Endothelial cell of umbilical vein (primary cell): Measurements from ENCODE around the gene QSOX2. TPM values are rescaled to one million over a fixed set of nuclear protein-coding genes. Genes with fewer than 3 reads are reported as not detected.

Source experiments
- BruUV-seq: library from RNA; stranded (reverse); fragments of 400-500 nt; replicated peaks from 2 replicates; lab custom pipeline; 2021; lab: Mats Ljungman, UMichigan
- CTCF ChIA-PET: fragments of 300-600, 350-600 bp; sonication (Branson Sonifier 250); formaldehyde crosslinking; loops from one replicate; lab custom pipeline; 2021; ENCODE audit warnings: antibody characterized with exemption, inconsistent platforms; lab: Charles Lee
- POLR2A ChIA-PET: fragments of 300-600, 350-600 bp; sonication (Branson Sonifier 250); formaldehyde crosslinking; loops from one replicate; lab custom pipeline; 2021; ENCODE audit warnings: antibody characterized with exemption, inconsistent platforms; lab: Charles Lee
- DNase-seq: peaks from one replicate; pipeline ENCODE4 v3.0.0-alpha.2; 2011; ENCODE audit warnings: low read depth, low spot score
- FAIRE-seq: peaks from 2 replicates; lab custom pipeline; 2011; peaks lifted over from hg19 to GRCh38; lab: Jason Lieb, UNC
- H2AFZ ChIP-seq: 2 replicates; pipeline ENCODE4 v1.6.0; 2012; ENCODE audit warnings: low read depth, low read length, control low read depth, inconsistent platforms
- H3K27ac ChIP-seq: 2 replicates; pipeline ENCODE4 v1.5.1; 2011; ENCODE audit warnings: low read depth, mild to moderate bottlenecking, control low read depth, low read length, moderate library complexity; ENCODE audit not compliant: insufficient read depth
- H3K27me3 ChIP-seq, 2 experiments: 2 replicates each; pipeline versions ENCODE4 v1.6.0 to v1.6.1; 2011; ENCODE audit warnings: low read length in 2 of 2, mixed read lengths in 1 of 2; ENCODE audit not compliant: control insufficient read depth in 2 of 2, insufficient read depth in 2 of 2
- H3K36me3 ChIP-seq, 2 experiments: 2 replicates in 1 of 2; 3 replicates in 1 of 2; pipeline ENCODE4 v1.5.1; 2011; ENCODE audit warnings: low read length in 2 of 2, mild to moderate bottlenecking in 1 of 2, moderate library complexity in 1 of 2; ENCODE audit not compliant: control insufficient read depth in 2 of 2, insufficient read depth in 2 of 2; ENCODE audit errors: extremely low read depth in 1 of 2
- H3K4me1 ChIP-seq: 3 replicates; pipeline ENCODE4 v1.5.1; 2011; ENCODE audit warnings: mild to moderate bottlenecking, low read length; ENCODE audit not compliant: control insufficient read depth, insufficient read depth; ENCODE audit errors: extremely low read depth
- H3K4me2 ChIP-seq: 2 replicates; pipeline ENCODE4 v1.6.1; 2011; ENCODE audit warnings: low read length, control low read depth, mixed read lengths; ENCODE audit not compliant: insufficient read depth
- H3K4me3 ChIP-seq, 3 experiments: fragments of 200-600 bp in 1 of 3; sonication (generic), shearing (Covaris generic) in 1 of 3; replicated peaks in 1 of 3; 2 replicates each; pipeline ENCODE4 v1.5.1; 2011 to 2016; ENCODE audit warnings: control low read depth in 3 of 3, low read length in 3 of 3, mild to moderate bottlenecking in 2 of 3, inconsistent platforms in 1 of 3, low read depth in 1 of 3, moderate library complexity in 1 of 3; ENCODE audit not compliant: insufficient read depth in 1 of 3
- H3K79me2 ChIP-seq: 2 replicates; pipeline ENCODE4 v1.6.0; 2012; ENCODE audit warnings: low read length, inconsistent platforms; ENCODE audit not compliant: control insufficient read depth, insufficient read depth
- H3K9ac ChIP-seq: replicated peaks from 2 replicates; pipeline ENCODE3; 2011; ENCODE audit warnings: low read length, control low read depth; ENCODE audit not compliant: insufficient read depth; ENCODE audit errors: extremely low read depth
- H3K9me1 ChIP-seq: replicated peaks from 3 replicates; pipeline ENCODE4 v1.6.0; 2011; ENCODE audit warnings: mild to moderate bottlenecking, low read length; ENCODE audit not compliant: control insufficient read depth, insufficient read depth; ENCODE audit errors: extremely low read depth
- H3K9me3 ChIP-seq: replicated peaks from 2 replicates; pipeline ENCODE4 v1.5.1; 2012; ENCODE audit warnings: low read length, inconsistent platforms; ENCODE audit not compliant: control insufficient read depth, insufficient read depth
- H4K20me1 ChIP-seq: replicated peaks from 2 replicates; pipeline ENCODE3; 2011; ENCODE audit warnings: mild to moderate bottlenecking, low read length; ENCODE audit not compliant: control insufficient read depth, insufficient read depth; ENCODE audit errors: extremely low read depth
- EZH2 ChIP-seq: IDR thresholded peaks from 2 replicates; pipeline ENCODE4 v1.6.1; 2012; ENCODE audit warnings: borderline replicate concordance, low read depth, mild to moderate bottlenecking, moderate library complexity, low read length, inconsistent platforms; ENCODE audit not compliant: severe bottlenecking
- FOS ChIP-seq: IDR thresholded peaks from 2 replicates; pipeline ENCODE4 v1.6.1; 2011; ENCODE audit warnings: mild to moderate bottlenecking, low read length, moderate library complexity, borderline replicate concordance; ENCODE audit not compliant: insufficient read depth
- GATA2 ChIP-seq: IDR thresholded peaks from 2 replicates; pipeline ENCODE4 v1.7.0; 2011; ENCODE audit warnings: low read depth, mild to moderate bottlenecking, moderate library complexity, mixed read lengths, low read length; ENCODE audit not compliant: insufficient read length, insufficient read depth
- JUN ChIP-seq: IDR thresholded peaks from 2 replicates; pipeline ENCODE4 v1.6.1; 2011; ENCODE audit warnings: borderline replicate concordance, low read depth; ENCODE audit not compliant: insufficient read length, insufficient read depth
- MYC ChIP-seq: IDR thresholded peaks from one replicate; pipeline ENCODE4 v1.6.1; 2011; ENCODE audit warnings: mild to moderate bottlenecking, low read depth, low read length
- POLR2A ChIP-seq: IDR thresholded peaks from 2 replicates; pipeline ENCODE4 v1.6.1; 2012; ENCODE audit warnings: low read depth, mild to moderate bottlenecking, control low read depth, low read length
- POLR2AphosphoS5 ChIP-seq: IDR thresholded peaks from 2 replicates; pipeline ENCODE4 v1.6.1; 2012; ENCODE audit warnings: low read depth, mild to moderate bottlenecking, control low read depth, low read length, moderate library complexity; ENCODE audit not compliant: insufficient read depth
- dilution Hi-C: fragments of 300-500 bp; cut with MboI; formaldehyde crosslinking; loops from one replicate; pipeline ENCODE4 v1.15.0; 2019; ENCODE audit warnings: low sequenced_read_pairs; ENCODE audit not compliant: extremely low pct_ligation_motif_present
- intact Hi-C: fragments of 100-400 bp; cut with micrococcal nuclease; formaldehyde crosslinking; loops from one replicate; pipeline ENCODE4 v1.10.0; 2022
- polyA plus RNA-seq, 4 experiments: library from polyadenylated mRNA; depleted of rRNA in 3 of 4; stranded (reverse) in 3 of 4; unstranded in 1 of 4; fragments of >200 nt; gene quantifications; 2 replicates each; pipeline versions ENCODE4 v1.2.1 to v1.2.3, GENCODE V29; 2011 to 2012; ENCODE audit warnings: missing spikeins in 1 of 4
- total RNA-seq: library from RNA; stranded (reverse); gene quantifications from 2 replicates; pipeline ENCODE4 v1.2.3, GENCODE V29; 2021
- TF ChIP-seq, protein P1 (sequence below), 2 donors: IDR thresholded peaks; 1 replicate in 1 of 2; 2 replicates in 1 of 2; pipeline ENCODE4 v1.5.1; 2011; ENCODE audit warnings: low read length in 2 of 2, mild to moderate bottlenecking in 2 of 2, moderate library complexity in 2 of 2, control low read depth in 1 of 2, inconsistent platforms in 1 of 2, low read depth in 1 of 2; ENCODE audit not compliant: insufficient read depth in 1 of 2; ENCODE audit errors: extremely low read depth in 1 of 2
- TF ChIP-seq, protein P2 (sequence below): IDR thresholded peaks from 2 replicates; pipeline ENCODE4 v1.6.1; 2011; ENCODE audit not compliant: insufficient read depth, insufficient read length

QSOX2 gene
- total and polyA plus RNA-seq, 2 donors (not counting 3 experiments of a cell fraction or from before 2014, with no cell fraction given), result 16.4 to 23.4 TPM

DNA sequence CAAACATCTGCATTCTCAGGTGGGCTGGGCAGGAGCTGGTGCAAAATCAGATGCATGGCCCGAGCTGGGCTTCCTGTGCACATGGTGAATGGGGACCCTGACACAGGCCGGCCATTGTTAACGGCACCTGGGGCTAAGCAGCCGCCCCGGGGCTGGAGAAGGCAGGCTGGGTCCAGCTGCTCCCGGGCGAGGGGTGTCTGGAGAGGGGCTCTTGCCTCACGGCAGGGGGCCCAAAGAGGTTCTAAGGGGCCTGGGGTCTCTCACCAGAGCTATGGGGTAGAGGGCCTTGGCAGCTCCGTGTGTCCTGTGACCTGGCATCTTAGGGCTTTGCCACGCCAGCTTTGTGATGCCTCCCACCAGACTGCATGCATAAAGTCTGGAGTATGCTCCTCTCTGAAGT, 5.1 kb upstream of the QSOX2 start:
- intact Hi-C loops, result no loop called here
- Histone ChIP-seq H3K27me3 (peaks cover 0 to 8% of the 10 kb centered on the region in 2 experiments), H3K9me3 (no peaks in the 10 kb centered on the region), H3K36me3 (no peaks in the 10 kb centered on the region), H2AFZ (no peak overlapping the region), H3K4me2 (no peak overlapping the region), H3K9ac (no peak overlapping the region), H4K20me1 (no peaks in the 10 kb centered on the region), H3K4me3 (no peak overlapping the region), H3K27ac (no peak overlapping the region), H3K4me1 (no peaks in the 10 kb centered on the region), H3K79me2 (no peaks in the 10 kb centered on the region), H3K9me1 (no peaks in the 10 kb centered on the region)
- BruUV-seq, result no TSS peak
- no peak for FAIRE-seq
- no peak for DNase-seq
- dilution Hi-C loops, result no loop called here
- TF ChIP-seq POLR2AphosphoS5 (no peak), EZH2 (no peak), GATA2 (no peak), JUN (no peak), POLR2A (no peak), MYC (no peak), FOS (no peak)
- TF ChIP-seq, protein P1, sequence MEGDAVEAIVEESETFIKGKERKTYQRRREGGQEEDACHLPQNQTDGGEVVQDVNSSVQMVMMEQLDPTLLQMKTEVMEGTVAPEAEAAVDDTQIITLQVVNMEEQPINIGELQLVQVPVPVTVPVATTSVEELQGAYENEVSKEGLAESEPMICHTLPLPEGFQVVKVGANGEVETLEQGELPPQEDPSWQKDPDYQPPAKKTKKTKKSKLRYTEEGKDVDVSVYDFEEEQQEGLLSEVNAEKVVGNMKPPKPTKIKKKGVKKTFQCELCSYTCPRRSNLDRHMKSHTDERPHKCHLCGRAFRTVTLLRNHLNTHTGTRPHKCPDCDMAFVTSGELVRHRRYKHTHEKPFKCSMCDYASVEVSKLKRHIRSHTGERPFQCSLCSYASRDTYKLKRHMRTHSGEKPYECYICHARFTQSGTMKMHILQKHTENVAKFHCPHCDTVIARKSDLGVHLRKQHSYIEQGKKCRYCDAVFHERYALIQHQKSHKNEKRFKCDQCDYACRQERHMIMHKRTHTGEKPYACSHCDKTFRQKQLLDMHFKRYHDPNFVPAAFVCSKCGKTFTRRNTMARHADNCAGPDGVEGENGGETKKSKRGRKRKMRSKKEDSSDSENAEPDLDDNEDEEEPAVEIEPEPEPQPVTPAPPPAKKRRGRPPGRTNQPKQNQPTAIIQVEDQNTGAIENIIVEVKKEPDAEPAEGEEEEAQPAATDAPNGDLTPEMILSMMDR (IDR thresholded peaks at IDR 0.05; ENCODE audit: extremely low read depth in 1 of 2, insufficient read depth in 1 of 2, low read depth in 1 of 2, low read length in 2 of 2), result no peak
- TF ChIP-seq, protein P2, sequence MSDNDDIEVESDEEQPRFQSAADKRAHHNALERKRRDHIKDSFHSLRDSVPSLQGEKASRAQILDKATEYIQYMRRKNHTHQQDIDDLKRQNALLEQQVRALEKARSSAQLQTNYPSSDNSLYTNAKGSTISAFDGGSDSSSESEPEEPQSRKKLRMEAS, result no peak
- ChIA-PET CTCF (interaction anchor here (1.7 to 1.9 kb wide), 2 partner anchors 10 to 16 kb away, joined by 4 read pairs; no protein-coding TSS in a partner anchor), POLR2A (no interaction called here)
